A549 (cell line): ENCODE data around the gene GLDC. TPM values are rescaled to one million over a fixed set of nuclear protein-coding genes. Genes with fewer than 3 reads are reported as not detected.

ENCODE experiments used
- ATAC-seq, 2 experiments: fragments of 200-7000 bp in 1 of 2; fragments of >200 bp in 1 of 2; cut with Nextera tagmentation in 1 of 2; cut with Tn5 transposase in 1 of 2; 3 replicates each; pipeline versions ENCODE4 v1.8.0 to v1.9.1; 2018 to 2020; ENCODE audit warnings: mild to moderate bottlenecking in 1 of 2, moderate library complexity in 1 of 2
- CTCF ChIA-PET: fragments of 300-600 bp; sonication (Branson Sonifier 250); formaldehyde crosslinking; extraction: SDS; loops from one replicate; lab custom pipeline; 2021; ENCODE audit warnings: antibody characterized with exemption, inconsistent platforms; lab: Yijun Ruan, JAX
- POLR2A ChIA-PET: fragments of 350-600 bp; formaldehyde crosslinking; extraction: SDS; loops from one replicate; lab custom pipeline; 2021; ENCODE audit warnings: antibody characterized with exemption, inconsistent platforms; lab: Yijun Ruan, JAX
- DNase-seq, 2 experiments: peaks; one replicate each; pipeline versions ENCODE4 v3.0.0 to v3.0.0-alpha.2; 2011 to 2016; ENCODE audit warnings: low read depth in 1 of 2, low spot score in 1 of 2
- FAIRE-seq: peaks from 2 replicates; lab custom pipeline; 2011; peaks lifted over from hg19 to GRCh38; lab: Jason Lieb, UNC
- H3K27ac ChIP-seq, 2 experiments: fragments of >200 bp; sonication (Bioruptor Twin); formaldehyde crosslinking; 3 replicates each; pipeline ENCODE4 v1.5.1; 2016 to 2017
- H3K4me1 ChIP-seq: fragments of >200 bp; sonication (Bioruptor Twin); formaldehyde crosslinking; 3 replicates; pipeline ENCODE4 v1.6.1; 2016
- H3K4me2 ChIP-seq: fragments of >200 bp; sonication (Bioruptor Twin); formaldehyde crosslinking; 3 replicates; pipeline ENCODE4 v1.6.1; 2016
- H3K4me3 ChIP-seq: fragments of >200 bp; sonication (Bioruptor Twin); formaldehyde crosslinking; 3 replicates; pipeline ENCODE4 v1.5.1; 2016
- H3K9me3 ChIP-seq: fragments of >200 bp; sonication (Bioruptor Twin); formaldehyde crosslinking; 3 replicates; pipeline ENCODE4 v1.6.1; 2016
- CEBPB ChIP-seq, 2 experiments: fragments of >200 bp in 1 of 2; sonication (Bioruptor Twin) in 1 of 2; formaldehyde crosslinking in 1 of 2; IDR thresholded peaks; 2 replicates each; pipeline ENCODE4 v1.6.1; 2012 to 2016
- EHF ChIP-seq: fragments of 250-450 bp; sonication (Bioruptor Pico); IDR thresholded peaks from 2 replicates; pipeline ENCODE4 v1.5.0; 2020; ENCODE audit warnings: mild to moderate bottlenecking
- ESRRA ChIP-seq: fragments of 150-350 bp; IDR thresholded peaks from 2 replicates; pipeline ENCODE4 v1.6.1; 2014; ENCODE audit warnings: mild to moderate bottlenecking, low read length, borderline replicate concordance
- JUN ChIP-seq, 2 experiments: fragments of >200 bp; sonication (Bioruptor Twin); formaldehyde crosslinking; IDR thresholded peaks; 2 replicates in 1 of 2; 3 replicates in 1 of 2; pipeline ENCODE4 v1.6.1; 2016 to 2017
- MAFK ChIP-seq: fragments of 450-650 bp; IDR thresholded peaks from 2 replicates; pipeline ENCODE4 v1.6.1; 2014; ENCODE audit not compliant: partially characterized antibody
- MAZ ChIP-seq: fragments of 150-350 bp; IDR thresholded peaks from 2 replicates; pipeline ENCODE4 v1.6.1; 2014; ENCODE audit warnings: antibody characterized with exemption, low read depth, low read length, borderline replicate concordance
- NFE2L2 ChIP-seq: fragments of 150-350 bp; conservative IDR thresholded peaks from 2 replicates; pipeline ENCODE4 v1.6.1; 2014; ENCODE audit warnings: low read length
- PHF8 ChIP-seq: fragments of 200-600 bp; sonication (generic); IDR thresholded peaks from 2 replicates; pipeline ENCODE4 v1.6.1; 2016; ENCODE audit warnings: low read depth, mild to moderate bottlenecking, antibody characterized with exemption, moderate library complexity, borderline replicate concordance
- RCOR1 ChIP-seq: fragments of 150-350 bp; IDR thresholded peaks from 2 replicates; pipeline ENCODE4 v1.6.1; 2014; ENCODE audit warnings: antibody characterized with exemption, low read length, low read depth
- RFX5 ChIP-seq: fragments of 450-650 bp; IDR thresholded peaks from 2 replicates; pipeline ENCODE4 v1.7.1; 2014; ENCODE audit warnings: antibody characterized with exemption, mild to moderate bottlenecking, moderate library complexity
- TP53 ChIP-seq: fragments of 250-450 bp; sonication (Bioruptor Pico); IDR thresholded peaks from 2 replicates; pipeline ENCODE4 v1.5.0; 2021; ENCODE audit warnings: mild to moderate bottlenecking, moderate library complexity
- ZFP36 ChIP-seq: fragments of 450-650 bp; IDR thresholded peaks from 2 replicates; pipeline ENCODE4 v1.6.1; 2014; ENCODE audit warnings: borderline replicate concordance; ENCODE audit not compliant: partially characterized antibody
- WGBS: methylation state at CpG from one replicate; pipeline ENCODE4 v1.1.6; 2017; ENCODE audit errors: missing lambda C conversion rate; 5-methylcytosine and 5-hydroxymethylcytosine counted together
- polyA plus RNA-seq, 4 experiments: library from polyadenylated mRNA; depleted of rRNA in 3 of 4; stranded (reverse); fragments of >200 nt; fragmentation: RNase III in 1 of 4; extraction: RNeasy Plus Mini Kit Qiagen cat#74134 plus additional on column Dnase treatment in 1 of 4; gene quantifications; 2 replicates in 3 of 4; 3 replicates in 1 of 4; pipeline ENCODE4 v1.2.3, GENCODE V29; 2011 to 2017
- TF ChIP-seq, protein P1 (sequence below): fragments of 250-450 bp; sonication (Bioruptor Pico); IDR thresholded peaks from 2 replicates; pipeline ENCODE4 v1.5.0; 2021; ENCODE audit warnings: mild to moderate bottlenecking, moderate library complexity, borderline replicate concordance
- TF ChIP-seq, protein P2 (sequence below): fragments of 450-650 bp; IDR thresholded peaks from 2 replicates; pipeline ENCODE4 v1.6.1; 2014; ENCODE audit warnings: antibody characterized with exemption
- TF ChIP-seq, protein P3 (sequence below): fragments of >200 bp; sonication (Bioruptor Twin); formaldehyde crosslinking; IDR thresholded peaks from 3 replicates; pipeline ENCODE4 v1.6.1; 2016
- TF ChIP-seq, protein P4 (sequence below): fragments of >200 bp; sonication (Bioruptor Twin); formaldehyde crosslinking; IDR thresholded peaks from 3 replicates; pipeline ENCODE4 v1.5.1; 2016

The GLDC gene
- polyA plus RNA-seq, 2 of the 4 experiments (the other 2 are of a cell fraction): 16.7 to 18.8 TPM

DNA sequence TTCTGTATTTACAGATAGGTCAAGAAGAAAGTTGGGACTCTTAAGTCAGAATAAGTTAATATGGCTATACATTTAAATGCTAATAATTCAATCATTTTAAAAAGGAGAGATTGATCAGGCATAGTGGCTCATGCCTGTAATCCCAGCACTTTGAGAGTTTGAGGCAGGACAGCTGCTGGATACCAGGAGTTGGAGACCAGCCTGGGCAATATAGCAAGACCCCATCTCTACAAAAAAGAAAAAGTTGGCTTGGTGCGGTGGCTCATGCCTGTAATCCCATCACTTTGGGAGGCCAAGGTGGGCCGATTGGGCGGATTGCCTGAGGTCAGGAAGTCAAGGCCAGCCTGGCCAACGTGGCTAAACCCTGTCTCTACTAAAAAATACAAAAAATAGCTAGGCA is 15.0 kb upstream of the GLDC start (continued):
- TF ChIP-seq, protein P1, sequence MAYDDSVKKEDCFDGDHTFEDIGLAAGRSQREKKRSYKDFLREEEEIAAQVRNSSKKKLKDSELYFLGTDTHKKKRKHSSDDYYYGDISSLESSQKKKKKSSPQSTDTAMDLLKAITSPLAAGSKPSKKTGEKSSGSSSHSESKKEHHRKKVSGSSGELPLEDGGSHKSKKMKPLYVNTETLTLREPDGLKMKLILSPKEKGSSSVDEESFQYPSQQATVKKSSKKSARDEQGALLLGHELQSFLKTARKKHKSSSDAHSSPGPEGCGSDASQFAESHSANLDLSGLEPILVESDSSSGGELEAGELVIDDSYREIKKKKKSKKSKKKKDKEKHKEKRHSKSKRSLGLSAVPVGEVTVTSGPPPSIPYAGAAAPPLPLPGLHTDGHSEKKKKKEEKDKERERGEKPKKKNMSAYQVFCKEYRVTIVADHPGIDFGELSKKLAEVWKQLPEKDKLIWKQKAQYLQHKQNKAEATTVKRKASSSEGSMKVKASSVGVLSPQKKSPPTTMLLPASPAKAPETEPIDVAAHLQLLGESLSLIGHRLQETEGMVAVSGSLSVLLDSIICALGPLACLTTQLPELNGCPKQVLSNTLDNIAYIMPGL (CRISPR knock-in tag): no peak
- no peak for TF ChIP-seq EHF (CRISPR knock-in tag)
- no peak for TF ChIP-seq ZFP36
- no peak for TF ChIP-seq RFX5
- TF ChIP-seq JUN (IDR thresholded peaks at IDR 0.05): no peak
- TF ChIP-seq PHF8: no peak

DNA sequence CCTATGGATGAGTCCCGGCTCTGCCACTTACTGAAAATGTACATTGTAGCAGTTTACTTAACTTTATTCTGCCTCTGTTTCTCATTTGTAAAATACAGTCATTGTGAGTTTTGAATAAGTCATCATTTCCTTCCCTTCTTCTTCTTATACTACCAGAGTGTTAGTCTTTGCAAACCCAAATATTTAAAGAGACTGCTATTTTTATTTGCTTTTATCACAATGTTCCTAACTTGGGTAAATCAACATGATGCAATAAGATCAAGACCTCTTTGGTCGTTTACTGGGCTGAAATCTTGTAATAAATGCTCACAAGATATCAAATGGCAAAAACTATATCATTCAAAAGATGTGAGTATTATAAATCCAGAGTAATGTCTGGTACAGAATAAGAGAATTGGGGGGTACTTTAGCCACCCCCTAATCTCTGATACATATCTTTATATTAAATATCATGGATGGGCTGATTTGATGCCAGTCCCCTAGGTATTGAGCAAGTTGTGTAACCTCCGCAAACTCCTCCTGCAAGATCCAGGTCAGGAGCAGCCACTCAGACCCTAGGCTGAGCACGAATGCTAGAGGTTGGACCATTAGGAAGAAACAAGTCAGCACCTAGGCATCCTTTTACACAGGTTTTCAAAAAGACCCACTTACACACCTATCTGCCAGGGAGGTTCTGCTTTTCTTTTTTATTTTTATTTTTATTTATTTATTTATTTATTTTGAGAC is 13.3 kb upstream of the GLDC start:
- peak overlapping the region; percentile 10 to 56; a peak in 3 of 6 replicates for H3K27ac ChIP-seq
- DNase-seq (no peak), FAIRE-seq (no peak), ATAC-seq (0 out of 6 replicates have a peak, but pooled peaks of 1 of the 2 experiments have one; percentile 36)
- H3K9me3 ChIP-seq: no peaks in the 10 kb centered on the region
- peak; percentile 28 to 37; a peak in 2 of 4 replicates for TF ChIP-seq CEBPB (IDR thresholded peaks at IDR 0.05)
- no peak for TF ChIP-seq RFX5
- no peak overlapping the region for H3K4me3 ChIP-seq
- peaks cover 37% of the 10 kb centered on the region for H3K4me1 ChIP-seq
- 44% methylated on average over 4 of the region's 4 CpGs for WGBS
- POLR2A ChIA-PET: no interaction called here
- CTCF ChIA-PET: interaction anchor here (0.6 to 3.8 kb wide), 2 partner anchors 8 to 489 kb away, joined by 5 to 22 read pairs; no protein-coding TSS in a partner anchor
- peak overlapping the region; percentile 65 for H3K4me2 ChIP-seq

DNA sequence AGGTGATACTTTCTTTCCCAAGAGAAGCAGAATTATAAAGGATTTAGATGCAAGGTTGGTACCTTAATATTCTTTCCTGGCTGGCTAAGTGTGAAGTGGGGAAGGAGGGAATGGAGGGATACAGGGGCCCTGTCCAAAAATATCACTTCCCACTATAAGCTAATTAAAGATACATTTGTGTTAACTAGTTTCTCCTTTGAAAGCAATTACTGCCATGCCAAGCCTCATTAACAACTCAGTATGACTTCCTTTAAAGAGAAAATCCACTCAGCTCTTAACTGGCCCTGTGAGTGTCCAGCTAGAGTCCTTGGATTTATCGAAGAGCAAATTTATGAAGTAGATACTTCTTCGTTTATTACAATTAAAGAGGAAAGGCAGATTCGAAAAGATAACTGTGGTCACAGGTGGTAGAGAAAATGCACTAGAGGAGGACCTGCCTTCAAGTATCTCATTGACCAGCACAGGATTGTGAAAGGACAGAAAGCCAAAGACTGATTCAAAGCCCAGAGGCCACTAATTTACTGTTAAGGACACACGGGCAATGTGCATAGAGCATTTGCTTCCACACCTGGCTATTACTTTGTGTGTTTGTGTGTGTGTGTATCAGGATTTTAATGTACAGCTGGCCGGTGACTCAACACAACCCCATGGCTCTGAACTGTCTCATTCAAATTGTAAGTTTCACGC is 11.2 kb upstream of the GLDC start:
- Histone ChIP-seq H3K9me3 (no peaks in the 10 kb centered on the region), H3K4me2 (no peak overlapping the region), H3K4me1 (peaks cover 17% of the 10 kb centered on the region), H3K27ac (0 out of 6 replicates have a peak overlapping the region, but pooled peaks of 1 of the 2 experiments have one; percentile 18), H3K4me3 (no peak overlapping the region)
- ChIA-PET POLR2A (no interaction called here), CTCF (interaction anchor here (1.0 to 3.8 kb wide), 4 partner anchors 10 to 72 kb away, joined by 3 to 22 read pairs (median 6); no protein-coding TSS in a partner anchor)
- 83% methylated on average over 6 of the region's 6 CpGs for WGBS
- ATAC-seq (no peak), DNase-seq (no peak), FAIRE-seq (no peak)
- no peak for TF ChIP-seq RFX5
- TF ChIP-seq, protein P2, sequence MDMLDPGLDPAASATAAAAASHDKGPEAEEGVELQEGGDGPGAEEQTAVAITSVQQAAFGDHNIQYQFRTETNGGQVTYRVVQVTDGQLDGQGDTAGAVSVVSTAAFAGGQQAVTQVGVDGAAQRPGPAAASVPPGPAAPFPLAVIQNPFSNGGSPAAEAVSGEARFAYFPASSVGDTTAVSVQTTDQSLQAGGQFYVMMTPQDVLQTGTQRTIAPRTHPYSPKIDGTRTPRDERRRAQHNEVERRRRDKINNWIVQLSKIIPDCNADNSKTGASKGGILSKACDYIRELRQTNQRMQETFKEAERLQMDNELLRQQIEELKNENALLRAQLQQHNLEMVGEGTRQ: no peak
- TF ChIP-seq, protein P3, sequence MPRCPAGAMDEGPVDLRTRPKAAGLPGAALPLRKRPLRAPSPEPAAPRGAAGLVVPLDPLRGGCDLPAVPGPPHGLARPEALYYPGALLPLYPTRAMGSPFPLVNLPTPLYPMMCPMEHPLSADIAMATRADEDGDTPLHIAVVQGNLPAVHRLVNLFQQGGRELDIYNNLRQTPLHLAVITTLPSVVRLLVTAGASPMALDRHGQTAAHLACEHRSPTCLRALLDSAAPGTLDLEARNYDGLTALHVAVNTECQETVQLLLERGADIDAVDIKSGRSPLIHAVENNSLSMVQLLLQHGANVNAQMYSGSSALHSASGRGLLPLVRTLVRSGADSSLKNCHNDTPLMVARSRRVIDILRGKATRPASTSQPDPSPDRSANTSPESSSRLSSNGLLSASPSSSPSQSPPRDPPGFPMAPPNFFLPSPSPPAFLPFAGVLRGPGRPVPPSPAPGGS: no peak
- no peak for TF ChIP-seq JUN (IDR thresholded peaks at IDR 0.05)
- TF ChIP-seq, protein P4, sequence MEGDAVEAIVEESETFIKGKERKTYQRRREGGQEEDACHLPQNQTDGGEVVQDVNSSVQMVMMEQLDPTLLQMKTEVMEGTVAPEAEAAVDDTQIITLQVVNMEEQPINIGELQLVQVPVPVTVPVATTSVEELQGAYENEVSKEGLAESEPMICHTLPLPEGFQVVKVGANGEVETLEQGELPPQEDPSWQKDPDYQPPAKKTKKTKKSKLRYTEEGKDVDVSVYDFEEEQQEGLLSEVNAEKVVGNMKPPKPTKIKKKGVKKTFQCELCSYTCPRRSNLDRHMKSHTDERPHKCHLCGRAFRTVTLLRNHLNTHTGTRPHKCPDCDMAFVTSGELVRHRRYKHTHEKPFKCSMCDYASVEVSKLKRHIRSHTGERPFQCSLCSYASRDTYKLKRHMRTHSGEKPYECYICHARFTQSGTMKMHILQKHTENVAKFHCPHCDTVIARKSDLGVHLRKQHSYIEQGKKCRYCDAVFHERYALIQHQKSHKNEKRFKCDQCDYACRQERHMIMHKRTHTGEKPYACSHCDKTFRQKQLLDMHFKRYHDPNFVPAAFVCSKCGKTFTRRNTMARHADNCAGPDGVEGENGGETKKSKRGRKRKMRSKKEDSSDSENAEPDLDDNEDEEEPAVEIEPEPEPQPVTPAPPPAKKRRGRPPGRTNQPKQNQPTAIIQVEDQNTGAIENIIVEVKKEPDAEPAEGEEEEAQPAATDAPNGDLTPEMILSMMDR: no peak
- TF ChIP-seq MAZ: no peak
- TF ChIP-seq RCOR1: no peak
- no peak for TF ChIP-seq TP53 (CRISPR knock-in tag)
- TF ChIP-seq PHF8: no peak
- no peak for TF ChIP-seq ESRRA
- no peak for TF ChIP-seq MAFK
- TF ChIP-seq ZFP36: no peak
- no peak for TF ChIP-seq NFE2L2
